GM10266 (cell line): Measurements from ENCODE around the gene SLC23A3.

Experiments
- DNase-seq: peaks from one replicate; pipeline ENCODE4 v3.0.0; 2012; ENCODE audit errors: extremely low spot score
- CTCF ChIP-seq: IDR thresholded peaks from 2 replicates; pipeline ENCODE4 v1.5.1; 2012; ENCODE audit warnings: mild to moderate bottlenecking, low read depth; ENCODE audit not compliant: control insufficient read depth, insufficient read depth; ENCODE audit errors: missing control alignments

Gene SLC23A3

GRCh38 chr2:219129589-219129988 lies 40.2 kb downstream of the SLC23A3 start:
- no peak for DNase-seq
- no peak for TF ChIP-seq CTCF

DNA sequence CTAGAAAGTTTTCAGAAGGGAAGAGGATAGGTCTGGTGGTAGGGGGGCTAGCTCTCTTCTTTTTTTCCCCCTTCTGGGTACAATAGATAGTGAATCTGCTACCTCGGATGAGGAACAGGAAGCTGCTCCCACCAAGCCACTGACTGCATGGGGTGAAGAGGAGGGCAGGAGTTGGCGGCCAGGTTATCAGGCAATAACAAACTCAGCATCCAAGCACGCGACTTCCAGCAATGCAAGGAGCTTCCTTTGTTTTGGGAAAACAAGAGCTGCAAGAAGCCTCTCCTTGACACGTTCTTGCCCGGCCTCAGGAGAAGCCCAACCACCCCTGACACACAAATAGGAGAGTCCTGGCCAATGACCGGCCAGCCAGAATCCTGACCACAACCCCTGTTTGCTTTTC lies 41.4 kb downstream of the SLC23A3 start:
- no peak for TF ChIP-seq CTCF
- DNase-seq, result no peak

DNA sequence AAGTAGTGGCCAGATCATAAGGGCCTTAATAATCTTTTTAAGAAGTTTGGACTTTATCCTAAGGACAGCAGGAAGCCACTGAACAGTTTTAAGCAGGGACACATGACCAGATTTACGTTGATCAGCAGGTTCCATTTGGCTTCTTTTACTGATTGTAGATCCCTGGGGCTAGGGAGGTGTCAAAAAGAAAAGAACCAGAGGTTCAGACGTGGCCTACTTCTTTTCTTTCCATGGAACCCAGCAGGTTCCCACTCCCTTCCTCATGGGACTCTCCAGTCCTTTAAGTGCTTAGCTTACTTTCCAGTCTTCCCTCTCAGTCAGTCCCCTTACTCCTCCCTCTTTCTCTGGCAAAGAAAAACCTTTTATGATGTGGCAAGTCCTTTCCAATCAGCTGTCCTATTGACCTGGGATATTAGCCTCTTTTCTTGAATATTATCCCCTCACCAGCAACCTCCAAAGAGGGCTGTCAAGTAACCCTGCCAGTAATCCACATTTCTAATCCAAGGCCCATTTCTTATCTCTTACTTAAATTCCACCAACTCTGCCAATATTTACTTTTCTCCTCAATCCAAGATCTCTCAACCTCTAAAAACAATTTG lies 42.7 kb downstream of the SLC23A3 start:
- DNase-seq, result no peak
- TF ChIP-seq CTCF, result no peak

- no peak for DNase-seq
Observed at GRCh38 chr2:219126555-219126954, 43.3 kb downstream of the SLC23A3 start.

GRCh38 chr2:219125886-219126270 lies 44.0 kb downstream of the SLC23A3 start:
- no peak for TF ChIP-seq CTCF
- DNase-seq, result no peak

More at GRCh38 chr2:219126555-219126954, 43.3 kb downstream of the SLC23A3 start:
- TF ChIP-seq CTCF, result no peak

DNA sequence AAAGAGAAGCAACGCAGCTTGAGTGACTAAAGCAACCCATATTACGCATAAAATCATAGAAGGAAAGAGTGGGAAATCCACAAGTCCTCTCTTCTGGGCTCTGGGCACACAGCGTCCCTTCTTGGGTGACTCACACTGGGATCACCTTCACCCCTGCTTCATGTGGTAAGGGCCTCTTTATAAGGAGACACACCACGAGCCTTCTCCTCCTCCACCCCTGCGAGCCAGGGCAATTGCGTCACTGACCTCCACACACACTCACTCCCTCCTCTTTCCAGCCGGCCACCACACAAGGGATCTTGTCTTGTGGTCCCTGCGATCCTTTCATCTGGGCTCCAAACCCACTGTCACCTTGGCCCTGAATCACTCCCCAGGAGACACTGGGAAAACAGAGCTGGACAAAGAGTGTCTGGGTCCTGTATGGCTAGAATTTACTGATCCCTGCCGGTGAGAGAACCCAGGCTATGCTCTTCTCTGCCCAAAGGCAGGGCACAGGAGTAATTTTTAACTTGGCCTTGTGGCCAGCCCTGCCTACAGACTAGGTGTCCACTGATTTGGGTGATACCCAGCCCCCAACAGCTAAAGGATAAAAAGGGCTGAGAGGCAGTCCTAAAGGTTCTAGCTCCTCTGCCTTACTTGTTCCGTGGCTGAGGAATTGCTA lies 44.5 kb downstream of the SLC23A3 start:
- no peak for DNase-seq
- TF ChIP-seq CTCF, result no peak

GRCh38 chr2:219124381-219125110 lies 45.3 kb downstream of the SLC23A3 start:
- DNase-seq, result no peak
- TF ChIP-seq CTCF, result no peak
